H1 (cell line): ENCODE results near the gene MRPS2. TPM values are rescaled to one million over a fixed set of nuclear protein-coding genes. Genes with fewer than 3 reads are reported as not detected.

Source experiments
- YY1 ChIP-seq: IDR thresholded peaks from 2 replicates; pipeline ENCODE4 v1.6.1; 2011; ENCODE audit warnings: low read depth, mild to moderate bottlenecking, low read length
- polyA plus RNA-seq, 7 experiments: library from polyadenylated mRNA; depleted of rRNA in 3 of 7; stranded (reverse) in 5 of 7; unstranded in 2 of 7; fragments of >200 nt in 5 of 7; fragments of 200-250 nt in 2 of 7; gene quantifications; 1 replicate in 5 of 7; 2 replicates in 1 of 7; 4 replicates in 1 of 7; pipeline versions ENCODE4 v1.2.1 to v1.2.3, GENCODE V29; 2011 to 2013; ENCODE audit warnings: missing spikeins in 2 of 7, mixed read lengths in 2 of 7
- total RNA-seq: library from RNA; stranded (reverse); fragmentation: NEBNext Ultra II Directional; extraction: Animal tissue kit (Norgen Biotek cat#: 25700); gene quantifications from 2 replicates; pipeline ENCODE4 v1.2.1, GENCODE V29; 2021

Gene MRPS2
- total and polyA plus RNA-seq, 2 of the 8 experiments (the other 6 are each of a cell fraction or from before 2014, with no cell fraction given) = 78.6 to 476 TPM

DNA sequence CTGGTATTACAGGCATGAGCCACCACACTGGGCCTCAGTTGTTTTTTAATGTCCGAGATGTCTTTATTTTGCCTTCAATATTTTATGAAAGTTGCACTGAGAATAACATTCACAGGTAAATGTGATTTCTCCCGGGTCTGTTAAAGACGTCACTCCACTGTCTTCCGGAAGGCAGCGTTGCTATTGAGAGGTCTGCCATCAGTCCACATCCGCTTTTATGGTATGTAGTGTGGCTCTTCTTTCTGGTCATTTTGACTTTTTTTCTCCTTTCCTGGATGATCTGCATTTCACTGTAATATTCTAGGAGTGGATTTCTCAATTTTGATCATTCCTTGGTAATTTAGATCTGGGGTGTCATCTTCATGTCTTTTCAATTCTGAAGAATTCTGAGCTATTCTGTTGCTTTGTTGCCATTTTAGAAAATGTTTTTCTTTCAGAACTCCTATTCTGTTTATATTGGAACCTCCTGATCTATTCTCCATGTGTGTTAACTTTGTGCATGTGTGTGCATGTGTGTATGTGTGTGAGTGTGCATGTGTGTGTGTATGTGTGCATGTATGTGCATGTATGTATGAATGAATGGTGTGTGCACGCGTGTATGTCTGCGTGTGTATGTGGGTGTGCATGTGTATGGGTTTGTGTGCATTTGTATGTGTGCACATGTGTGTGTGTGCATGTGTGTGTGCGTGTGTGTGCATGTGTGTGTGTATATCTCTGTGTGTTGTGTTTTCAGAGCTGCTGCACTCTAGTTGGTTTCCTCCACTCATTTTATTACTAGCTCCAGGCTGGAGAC lies 18.9 kb downstream of the MRPS2 start (continued):
- TF ChIP-seq YY1 = no peak
